HG02870 (cell line): ENCODE measurements around the gene ADAM19.
"Not testable (repeated sequence)": the region's sequence is repeated elsewhere in the genome, so short reads cannot be mapped to it uniquely, and the experiment has no call there.

ENCODE experiments used
- ATAC-seq: cut with Tn5 transposase; IDR thresholded peaks from one replicate; pipeline ENCODE4 v1.9.1; 2021; ENCODE audit warnings: mild to moderate bottlenecking, moderate library complexity; ENCODE audit not compliant: unreplicated experiment

The ADAM19 gene

GRCh38 chr5:157487358-157487757 lies 88.2 kb downstream of the ADAM19 start:
- peak; percentile 41 for ATAC-seq

GRCh38 chr5:157486861-157487260 lies 88.7 kb downstream of the ADAM19 start:
- ATAC-seq = peak; percentile 36

DNA sequence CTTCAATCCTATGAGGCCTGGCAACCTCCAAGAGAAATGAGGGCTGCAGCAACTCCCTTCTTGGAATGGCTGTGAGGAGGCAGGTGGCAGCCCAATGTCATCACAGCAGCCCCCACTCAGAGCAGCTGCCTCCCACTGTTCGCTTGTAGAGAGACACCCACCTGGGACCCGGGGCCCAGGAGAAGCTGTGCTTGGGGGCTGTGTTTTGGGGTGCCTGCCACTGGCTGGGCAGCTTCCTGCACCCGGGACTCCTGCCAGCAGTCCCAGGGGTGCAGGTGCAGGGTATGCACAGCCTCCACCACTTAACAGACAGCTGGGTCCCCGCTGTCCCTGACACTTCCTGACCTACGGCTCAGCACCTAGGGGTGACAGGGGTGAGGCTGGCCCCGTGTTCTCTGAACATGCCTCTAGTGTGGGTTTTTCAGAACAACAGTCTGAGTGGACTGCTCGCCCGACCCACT lies 89.3 kb downstream of the ADAM19 start:
- peak; percentile 35 for ATAC-seq

GRCh38 chr5:157485811-157486210 lies 89.8 kb downstream of the ADAM19 start:
- ATAC-seq = peak; percentile 43

- ATAC-seq = no peak
These were observed 90.2 kb downstream of the ADAM19 start for GRCh38 chr5:157485340-157485739.

DNA sequence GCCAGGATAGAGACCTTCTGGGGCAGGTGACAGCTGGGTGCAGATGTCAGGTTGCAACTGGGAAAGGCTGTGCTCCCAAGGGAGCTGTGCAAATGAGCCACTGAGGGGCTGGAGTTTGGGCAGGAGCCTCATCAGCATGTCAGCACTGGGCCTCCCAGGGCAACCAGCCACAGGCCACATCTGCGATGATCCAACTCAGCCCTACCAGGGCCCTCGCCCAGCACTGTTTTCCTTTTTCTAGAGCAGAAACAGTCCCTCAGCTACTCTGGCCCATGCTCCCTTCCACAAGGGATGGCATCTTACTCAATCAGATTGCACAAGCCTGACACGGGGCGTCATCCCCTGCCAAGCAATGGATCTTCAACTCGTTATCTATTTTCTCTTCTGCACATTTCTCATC lies 90.8 kb downstream of the ADAM19 start:
- ATAC-seq = no peak

GRCh38 chr5:157482702-157483101 lies 92.9 kb downstream of the ADAM19 start:
- ATAC-seq = not testable (repeated sequence)

GRCh38 chr5:157481666-157482065 lies 93.9 kb downstream of the ADAM19 start:
- no peak for ATAC-seq

GRCh38 chr5:157481265-157481664 lies 94.3 kb downstream of the ADAM19 start:
- no peak for ATAC-seq

DNA sequence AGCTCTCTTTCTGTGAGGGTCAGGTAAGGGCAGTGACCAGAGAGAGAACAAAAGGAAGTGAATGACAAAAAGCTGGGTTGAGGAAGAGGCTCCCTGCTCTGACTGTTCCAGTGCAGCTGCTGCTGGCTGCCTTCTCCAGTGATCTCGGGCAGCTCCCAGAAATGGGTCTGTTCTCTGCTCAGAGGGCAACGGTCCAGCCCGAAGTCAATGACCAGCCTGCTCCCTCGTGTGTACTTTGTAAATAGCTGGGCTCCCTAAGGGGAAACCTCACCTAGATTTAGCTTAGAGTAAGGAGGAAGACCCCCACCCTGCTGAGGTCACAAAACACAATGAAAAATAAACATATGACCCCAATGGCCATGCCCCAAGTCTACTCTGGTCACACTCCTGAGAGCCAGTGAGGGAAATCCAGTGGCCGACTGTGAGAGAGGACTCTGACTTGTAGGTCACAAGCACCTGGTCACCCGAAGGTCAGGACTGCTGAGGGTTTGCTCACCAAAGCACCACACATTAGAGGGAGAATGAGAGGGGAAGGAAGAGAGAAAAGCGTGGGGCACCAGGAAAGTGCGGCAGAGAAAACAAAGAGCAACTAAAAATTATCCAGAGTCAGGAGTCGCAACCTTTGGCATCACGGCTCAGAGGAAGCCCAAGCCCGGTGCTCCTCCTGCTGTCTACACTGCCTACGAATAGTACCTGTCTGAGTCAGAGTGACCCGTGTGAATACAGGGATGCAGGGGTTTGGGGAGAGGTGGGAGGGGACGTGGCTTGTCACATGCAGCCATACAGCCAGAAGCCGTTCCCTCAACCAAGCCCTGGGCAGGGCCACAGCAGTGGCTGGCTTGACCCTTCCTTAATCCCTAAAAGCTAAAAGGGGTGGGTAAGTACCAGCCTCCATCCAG lies 95.7 kb downstream of the ADAM19 start:
- ATAC-seq = no peak

- ATAC-seq = no peak
These were observed 96.4 kb downstream of the ADAM19 start for GRCh38 chr5:157479166-157479565.

GRCh38 chr5:157478726-157479125 lies 96.8 kb downstream of the ADAM19 start:
- ATAC-seq = no peak

DNA sequence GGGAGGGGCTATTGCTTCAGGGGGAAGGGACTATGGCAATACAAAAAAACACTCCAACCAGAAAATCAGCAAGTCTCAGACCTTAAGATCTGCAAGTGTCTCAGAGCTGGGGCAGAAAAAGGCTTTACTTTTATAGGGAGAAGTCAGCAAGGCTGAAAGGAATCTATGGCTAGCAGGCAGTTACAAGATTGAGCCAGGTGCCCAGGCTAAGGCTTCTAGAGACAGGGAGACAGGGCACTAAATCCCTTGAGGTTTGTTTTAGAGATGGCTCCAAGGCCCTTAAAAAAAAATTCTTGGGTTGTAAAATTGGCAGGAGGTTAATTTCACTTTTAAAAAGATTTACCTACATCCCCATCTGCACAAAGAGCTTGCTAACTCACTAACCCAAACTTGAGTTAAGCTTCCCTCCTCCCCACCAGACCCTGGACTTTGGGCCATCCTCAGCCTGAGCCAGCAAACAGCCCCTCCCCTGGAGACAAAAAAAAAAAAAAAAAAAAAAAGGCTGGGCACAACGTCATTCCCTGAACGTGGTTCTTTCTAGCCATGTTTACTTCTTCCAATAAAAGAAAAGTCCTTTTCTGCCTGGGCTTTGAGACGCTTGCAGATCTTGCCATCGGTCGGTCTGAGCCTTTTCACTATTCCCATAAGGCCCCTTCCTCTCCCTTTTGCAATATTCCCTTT lies 97.6 kb downstream of the ADAM19 start:
- no peak for ATAC-seq

- ATAC-seq = peak; percentile 71
These were observed 98.7 kb downstream of the ADAM19 start for GRCh38 chr5:157476702-157477408.

DNA sequence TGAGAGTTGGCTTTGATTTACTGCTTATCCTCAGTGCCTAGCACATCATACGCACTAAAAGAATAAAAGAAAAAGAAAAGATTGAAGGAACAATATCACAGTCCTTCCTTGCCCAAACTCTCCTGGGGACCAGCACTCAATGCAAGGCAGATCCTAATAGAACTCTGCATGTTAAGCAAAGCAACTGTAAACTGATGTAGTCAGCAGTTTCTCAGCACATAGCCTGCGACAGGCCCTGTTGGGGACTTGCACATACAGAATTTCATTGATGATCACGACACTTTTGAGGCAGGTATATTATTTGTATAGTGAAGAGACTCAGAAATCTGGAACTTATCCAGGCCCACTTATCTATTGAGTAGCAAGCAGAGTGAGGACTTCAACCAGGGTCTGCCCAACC lies 100.1 kb downstream of the ADAM19 start:
- ATAC-seq = no peak

DNA sequence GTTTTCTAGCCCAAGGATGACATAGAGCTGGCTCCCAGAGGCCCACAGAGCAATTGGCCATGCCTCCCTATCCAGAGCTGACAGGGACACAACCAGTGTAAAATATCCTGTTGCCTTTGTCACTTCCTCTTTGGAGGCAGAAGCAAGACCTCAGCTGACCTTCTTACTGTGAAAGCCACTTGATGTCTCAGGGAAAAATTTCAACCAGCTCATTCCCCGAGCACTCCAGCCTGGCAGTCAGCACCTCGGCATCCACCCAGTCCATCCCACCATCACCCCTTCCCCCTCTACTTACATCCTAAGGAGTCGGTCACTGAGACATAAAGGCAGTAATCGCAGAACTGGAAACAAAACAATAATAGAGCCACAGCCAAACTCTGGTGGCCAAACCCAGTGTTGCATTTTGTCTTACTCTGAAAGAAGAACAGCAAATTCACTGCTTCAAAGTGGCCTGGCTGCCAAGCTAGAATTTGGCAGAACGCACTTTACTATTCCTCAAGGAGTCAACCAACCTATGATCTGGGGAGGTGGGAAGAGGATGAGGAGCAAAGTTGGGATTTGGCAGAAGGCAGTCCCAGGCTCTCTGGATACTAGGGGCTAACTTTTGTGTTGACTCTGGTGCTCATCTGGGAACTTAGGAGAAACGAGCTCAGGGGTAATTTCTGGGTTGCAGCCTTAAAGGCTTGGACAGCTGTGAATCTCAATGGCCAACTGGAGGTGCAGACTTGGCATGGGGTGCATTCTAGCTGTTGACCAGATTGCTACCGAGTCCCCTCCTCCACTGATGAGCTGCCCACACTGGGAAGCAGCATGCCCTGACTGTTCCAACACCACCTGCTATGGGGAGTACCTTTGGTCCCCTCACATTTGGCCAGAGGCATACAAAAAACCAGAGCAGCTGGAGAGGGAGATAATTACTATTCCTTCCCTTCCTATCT lies 101.9 kb downstream of the ADAM19 start:
- no peak for ATAC-seq

GRCh38 chr5:157471709-157472108 lies 103.9 kb downstream of the ADAM19 start:
- peak; percentile 53 for ATAC-seq

DNA sequence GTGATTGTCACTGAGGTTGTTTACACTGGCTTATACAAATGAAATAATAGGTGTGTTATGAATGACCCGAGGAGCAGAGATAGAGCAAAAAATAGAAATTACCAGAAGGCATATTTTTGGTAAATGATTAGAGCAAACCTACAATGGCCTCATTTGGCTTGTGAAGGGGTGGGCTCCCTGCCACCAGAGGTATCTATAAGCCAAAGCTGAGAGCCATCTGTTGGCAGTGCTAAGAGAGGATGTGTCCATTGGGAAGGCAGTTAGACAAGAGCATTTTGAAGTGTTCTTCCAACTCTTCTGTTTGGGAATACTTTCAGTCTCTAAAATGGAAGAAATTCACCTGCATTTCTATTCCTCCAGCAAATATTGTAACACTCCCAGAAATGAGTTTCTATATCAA lies 104.9 kb downstream of the ADAM19 start:
- no peak for ATAC-seq

GRCh38 chr5:157469687-157470086 lies 105.9 kb downstream of the ADAM19 start:
- ATAC-seq = no peak

GRCh38 chr5:157469073-157469472 lies 106.5 kb downstream of the ADAM19 start:
- ATAC-seq = no peak
